Measurements from ENCODE around the gene AGPAT4. TPM values are rescaled to one million over a fixed set of nuclear protein-coding genes. Genes with fewer than 3 reads are reported as not detected.

AGPAT4 gene
- total RNA-seq, 3 donors from 2014 or later, result 6.5 to 12.3 (median 7.3) TPM

GRCh38 chr6:161138543-161139303 lies 135.1 kb downstream of the AGPAT4 start:
- DNase-seq (no peak), ATAC-seq (no peak)
- Histone ChIP-seq H3K4me3 (no peak overlapping the region), H3K9me3 (no peaks in the 10 kb centered on the region), H3K36me3 (ENCODE audit: low read depth) (no peaks in the 10 kb centered on the region), H3K4me1 (ENCODE audit: low read depth) (no peaks in the 10 kb centered on the region)
- intact Hi-C loops (cut with DNase I, micrococcal nuclease), result no loop called here
- TF ChIP-seq, protein P1, sequence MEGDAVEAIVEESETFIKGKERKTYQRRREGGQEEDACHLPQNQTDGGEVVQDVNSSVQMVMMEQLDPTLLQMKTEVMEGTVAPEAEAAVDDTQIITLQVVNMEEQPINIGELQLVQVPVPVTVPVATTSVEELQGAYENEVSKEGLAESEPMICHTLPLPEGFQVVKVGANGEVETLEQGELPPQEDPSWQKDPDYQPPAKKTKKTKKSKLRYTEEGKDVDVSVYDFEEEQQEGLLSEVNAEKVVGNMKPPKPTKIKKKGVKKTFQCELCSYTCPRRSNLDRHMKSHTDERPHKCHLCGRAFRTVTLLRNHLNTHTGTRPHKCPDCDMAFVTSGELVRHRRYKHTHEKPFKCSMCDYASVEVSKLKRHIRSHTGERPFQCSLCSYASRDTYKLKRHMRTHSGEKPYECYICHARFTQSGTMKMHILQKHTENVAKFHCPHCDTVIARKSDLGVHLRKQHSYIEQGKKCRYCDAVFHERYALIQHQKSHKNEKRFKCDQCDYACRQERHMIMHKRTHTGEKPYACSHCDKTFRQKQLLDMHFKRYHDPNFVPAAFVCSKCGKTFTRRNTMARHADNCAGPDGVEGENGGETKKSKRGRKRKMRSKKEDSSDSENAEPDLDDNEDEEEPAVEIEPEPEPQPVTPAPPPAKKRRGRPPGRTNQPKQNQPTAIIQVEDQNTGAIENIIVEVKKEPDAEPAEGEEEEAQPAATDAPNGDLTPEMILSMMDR (IDR thresholded peaks at IDR 0.05), result no peak

- TF ChIP-seq, protein P1 (IDR thresholded peaks at IDR 0.05), result no peak
- Histone ChIP-seq H3K4me3 (no peak overlapping the region), H3K36me3 (ENCODE audit: low read depth) (no peaks in the 10 kb centered on the region), H3K4me1 (ENCODE audit: low read depth) (no peaks in the 10 kb centered on the region), H3K9me3 (no peaks in the 10 kb centered on the region)
- ATAC-seq (no peak), DNase-seq (no peak)
- intact Hi-C loops (cut with DNase I, micrococcal nuclease), result no loop called here
Measured at GRCh38 chr6:161137839-161138542, 135.9 kb downstream of the AGPAT4 start.

DNA sequence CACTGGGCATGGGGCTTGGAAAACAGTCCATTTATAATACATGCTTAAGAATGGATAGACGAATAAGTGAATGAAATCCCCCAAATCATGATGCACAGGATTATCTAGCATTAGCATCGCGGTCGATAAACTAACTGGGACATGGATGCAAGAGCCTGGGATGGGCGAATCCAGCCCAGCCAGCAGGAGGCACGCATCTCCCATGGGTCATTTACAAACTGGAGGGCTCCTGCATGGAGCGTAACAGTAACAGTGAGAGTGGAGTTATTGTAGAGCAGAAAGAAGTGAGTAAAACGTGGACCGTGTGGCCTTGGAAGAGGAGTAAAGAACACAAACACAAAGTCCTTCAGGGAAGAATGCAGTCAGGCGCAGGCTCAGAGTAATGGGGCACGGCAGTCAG lies 136.5 kb downstream of the AGPAT4 start:
- Histone ChIP-seq H3K9me3 (no peaks in the 10 kb centered on the region), H3K4me3 (no peak overlapping the region), H3K36me3 (ENCODE audit: low read depth) (no peaks in the 10 kb centered on the region), H3K4me1 (ENCODE audit: low read depth) (no peaks in the 10 kb centered on the region)
- intact Hi-C loops (cut with DNase I, micrococcal nuclease), result no loop called here
- no peak for DNase-seq
- TF ChIP-seq, protein P1 (IDR thresholded peaks at IDR 0.05), result no peak
- no peak for ATAC-seq

DNA sequence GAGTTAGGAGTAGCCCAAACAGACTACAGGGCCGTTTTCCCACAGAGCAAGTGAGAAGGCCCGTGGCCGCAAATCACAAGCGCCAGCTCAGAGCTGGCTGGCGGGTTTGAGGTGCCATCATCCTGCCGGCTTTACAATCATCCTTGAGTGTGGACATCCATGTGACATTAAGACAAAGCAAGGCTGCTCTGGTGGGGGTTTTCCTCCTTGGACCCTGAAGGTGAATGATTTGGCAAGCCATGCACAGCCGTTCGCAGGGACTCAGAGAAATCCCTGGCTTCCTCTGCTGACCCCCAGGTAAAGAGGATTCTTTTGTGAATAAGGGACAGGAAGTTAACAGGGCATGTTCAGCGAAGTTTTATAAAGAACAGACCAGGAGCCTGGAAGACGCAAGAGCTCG lies 137.2 kb downstream of the AGPAT4 start:
- Histone ChIP-seq H3K4me3 (no peak overlapping the region), H3K36me3 (ENCODE audit: low read depth) (no peaks in the 10 kb centered on the region)

GRCh38 chr6:161135695-161136591 lies 137.9 kb downstream of the AGPAT4 start:
- TF ChIP-seq, protein P1 (IDR thresholded peaks at IDR 0.05), result no peak
- ATAC-seq (no peak), DNase-seq (no peak)
- H3K9me3 ChIP-seq, result no peaks in the 10 kb centered on the region
- intact Hi-C loops (cut with DNase I, micrococcal nuclease), result no loop called here
- H3K4me3 ChIP-seq, result no peak overlapping the region
- H3K36me3 ChIP-seq (ENCODE audit: low read depth), result no peaks in the 10 kb centered on the region
- H3K4me1 ChIP-seq (ENCODE audit: low read depth), result no peaks in the 10 kb centered on the region

More for the DNA sequence above, 137.2 kb downstream of the AGPAT4 start:
- ATAC-seq (no peak), DNase-seq (no peak)
- no peaks in the 10 kb centered on the region for H3K9me3 ChIP-seq
- no peaks in the 10 kb centered on the region for H3K4me1 ChIP-seq (ENCODE audit: low read depth)
- TF ChIP-seq, protein P1 (IDR thresholded peaks at IDR 0.05), result no peak
- intact Hi-C loops (cut with DNase I, micrococcal nuclease), result no loop called here
